ENCODE results near the gene VTI1A. TPM values are rescaled to one million over a fixed set of nuclear protein-coding genes. Genes with fewer than 3 reads are reported as not detected.

Gene VTI1A
- total RNA-seq, 1 donor from 2014 or later, result 32.6 TPM

- Mint-ChIP-seq H3K4me1 (ENCODE audit: unreplicated experiment) (no peaks in the 10 kb centered on the region), H3K27me3 (no peaks in the 10 kb centered on the region), H3K36me3 (peaks cover 9% of the 10 kb centered on the region), H3K4me3 (no peak overlapping the region), H3K9me3 (no peaks in the 10 kb centered on the region), H3K27ac (no peak overlapping the region)
- DNase-seq (ENCODE audit: extremely low spot score, unreplicated experiment), result no peak
- TF ChIP-seq CTCF (conservative IDR thresholded peaks at IDR 0.05), result no peak
Observed at GRCh38 chr10:112441520-112441919, 5.5 kb upstream of the VTI1A start.

GRCh38 chr10:112442063-112442462 lies 5.0 kb upstream of the VTI1A start:
- H3K36me3 Mint-ChIP-seq, result peaks cover 9% of the 10 kb centered on the region
- no peak for TF ChIP-seq CTCF (conservative IDR thresholded peaks at IDR 0.05)
- no peaks in the 10 kb centered on the region for H3K9me3 Mint-ChIP-seq
- H3K4me1 Mint-ChIP-seq (ENCODE audit: unreplicated experiment), result no peaks in the 10 kb centered on the region
- H3K4me3 Mint-ChIP-seq, result no peak overlapping the region
- no peak overlapping the region for H3K27ac Mint-ChIP-seq
- no peak for DNase-seq (ENCODE audit: extremely low spot score, unreplicated experiment)
- H3K27me3 Mint-ChIP-seq, result no peaks in the 10 kb centered on the region

- peak overlapping the region; percentile 91 for H3K27ac Mint-ChIP-seq
- no peaks in the 10 kb centered on the region for H3K9me3 Mint-ChIP-seq
- peaks cover 9% of the 10 kb centered on the region for H3K36me3 Mint-ChIP-seq
- no peaks in the 10 kb centered on the region for H3K27me3 Mint-ChIP-seq
- no peak for TF ChIP-seq CTCF (conservative IDR thresholded peaks at IDR 0.05)
- H3K4me1 Mint-ChIP-seq (ENCODE audit: unreplicated experiment), result peaks cover 7% of the 10 kb centered on the region
- peak overlapping the region; percentile 96 for H3K4me3 Mint-ChIP-seq
- DNase-seq (ENCODE audit: extremely low spot score, unreplicated experiment), result no peak
Observed at GRCh38 chr10:112446055-112446854, 760 bp upstream of the VTI1A start.

GRCh38 chr10:112447620-112447928 lies 559 bp downstream of the VTI1A start:
- Mint-ChIP-seq H3K36me3 (peaks cover 10% of the 10 kb centered on the region), H3K27ac (peak overlapping the region; percentile 91), H3K4me3 (peak overlapping the region; percentile 96), H3K9me3 (no peaks in the 10 kb centered on the region), H3K27me3 (no peaks in the 10 kb centered on the region), H3K4me1 (ENCODE audit: unreplicated experiment) (peaks cover 7% of the 10 kb centered on the region)
- TF ChIP-seq CTCF (conservative IDR thresholded peaks at IDR 0.05), result no peak
- no peak for DNase-seq (ENCODE audit: extremely low spot score, unreplicated experiment)

- peak overlapping the region; percentile 13 for H3K27ac Mint-ChIP-seq
- H3K9me3 Mint-ChIP-seq, result peaks cover 5% of the 10 kb centered on the region
- DNase-seq (ENCODE audit: extremely low spot score, unreplicated experiment), result no peak
- peaks cover 16% of the 10 kb centered on the region for H3K36me3 Mint-ChIP-seq
- peaks cover 7% of the 10 kb centered on the region for H3K4me1 Mint-ChIP-seq (ENCODE audit: unreplicated experiment)
- H3K27me3 Mint-ChIP-seq, result no peaks in the 10 kb centered on the region
- peak overlapping the region; percentile 96 for H3K4me3 Mint-ChIP-seq
- no peak for TF ChIP-seq CTCF (conservative IDR thresholded peaks at IDR 0.05)
Observed at GRCh38 chr10:112448888-112449287, 1.9 kb downstream of the VTI1A start.
